WTC11 (cell line): Measurements from ENCODE around the gene NPAS3. TPM values are rescaled to one million over a fixed set of nuclear protein-coding genes. Genes with fewer than 3 reads are reported as not detected.

Experiments
- ATAC-seq: fragments of 200-7000 bp; cut with Tn5 transposase; 2 replicates; pipeline ENCODE4 v1.10.0; 2021; ENCODE audit warnings: mild to moderate bottlenecking, moderate library complexity
- CTCF ChIA-PET: fragments of 300-600 bp; sonication (Branson Sonifier 250); formaldehyde crosslinking; loops from one replicate; lab custom pipeline; 2021; ENCODE audit warnings: antibody characterized with exemption; lab: Charles Lee
- POLR2A ChIA-PET: fragments of 350-600 bp; sonication (Branson Sonifier 250); formaldehyde crosslinking; loops from one replicate; lab custom pipeline; 2021; ENCODE audit warnings: antibody characterized with exemption; lab: Charles Lee
- DNase-seq: peaks from one replicate; pipeline ENCODE4 v3.0.0; 2021; ENCODE audit warnings: low spot score
- H3K27ac Mint-ChIP-seq: 2 replicates; pipeline ENCODE4 v1.8.0; 2021; ENCODE audit warnings: mixed read lengths
- H3K27me3 Mint-ChIP-seq: 2 replicates; pipeline ENCODE4 v1.8.0; 2021; ENCODE audit warnings: low read depth, mild to moderate bottlenecking, moderate library complexity, mixed read lengths
- H3K36me3 Mint-ChIP-seq: 2 replicates; pipeline ENCODE4 v1.8.0; 2021; ENCODE audit warnings: mixed read lengths
- H3K4me1 Mint-ChIP-seq: 2 replicates; pipeline ENCODE4 v1.8.0; 2022; ENCODE audit warnings: mixed read lengths
- H3K4me3 Mint-ChIP-seq: 2 replicates; pipeline ENCODE4 v1.8.0; 2021; ENCODE audit warnings: mild to moderate bottlenecking, moderate library complexity, mixed read lengths
- H3K9me3 Mint-ChIP-seq: 2 replicates; pipeline ENCODE4 v1.8.0; 2021; ENCODE audit warnings: mixed read lengths
- FOXK1 ChIP-seq: sonication (generic); formaldehyde crosslinking; IDR thresholded peaks from 2 replicates; pipeline ENCODE4 v1.8.0; 2022; ENCODE audit warnings: mild to moderate bottlenecking, moderate library complexity, missing genetic modification reagents
- HMGA2 ChIP-seq: fragments of 250-450 bp; sonication (Bioruptor Pico); IDR thresholded peaks from 2 replicates; pipeline ENCODE4 v1.4.0; 2021; ENCODE audit warnings: mild to moderate bottlenecking, moderate library complexity
- JAZF1 ChIP-seq: fragments of 250-450 bp; sonication (Bioruptor Pico); IDR thresholded peaks from 2 replicates; pipeline ENCODE4 v1.9.0; 2021; ENCODE audit warnings: moderate library complexity, mild to moderate bottlenecking, inconsistent platforms
- SP1 ChIP-seq: sonication (generic); formaldehyde crosslinking; conservative IDR thresholded peaks from 2 replicates; pipeline ENCODE4 v1.8.1; 2022; ENCODE audit warnings: missing genetic modification reagents
- TEAD1 ChIP-seq: sonication (generic); formaldehyde crosslinking; IDR thresholded peaks from 2 replicates; pipeline ENCODE4 v1.8.0; 2022; ENCODE audit warnings: mild to moderate bottlenecking, missing genetic modification reagents
- ZNF219 ChIP-seq: sonication (generic); formaldehyde crosslinking; IDR thresholded peaks from 2 replicates; pipeline ENCODE4 v1.8.0; 2023; ENCODE audit warnings: missing genetic modification reagents, mild to moderate bottlenecking, borderline replicate concordance
- total RNA-seq: library from RNA; stranded (reverse); gene quantifications from 3 replicates; pipeline ENCODE4 v1.2.3, GENCODE V29; 2021
- TF ChIP-seq, protein P1 (sequence below): sonication (generic); formaldehyde crosslinking; IDR thresholded peaks from 2 replicates; pipeline ENCODE4 v1.8.0; 2023; ENCODE audit warnings: missing genetic modification reagents, mild to moderate bottlenecking, borderline replicate concordance
- TF ChIP-seq, protein P2 (sequence below): sonication (generic); formaldehyde crosslinking; IDR thresholded peaks from 2 replicates; pipeline ENCODE4 v1.8.0; 2022; ENCODE audit warnings: mild to moderate bottlenecking, missing genetic modification reagents
- TF ChIP-seq, protein P3 (sequence below): fragments of 250-450 bp; sonication (Bioruptor Pico); conservative IDR thresholded peaks from 2 replicates; pipeline ENCODE4 v1.9.0; 2021; ENCODE audit warnings: mild to moderate bottlenecking
- TF ChIP-seq, protein P4 (sequence below): sonication (generic); formaldehyde crosslinking; IDR thresholded peaks from 2 replicates; pipeline ENCODE4 v1.8.0; 2023; ENCODE audit warnings: mild to moderate bottlenecking, missing genetic modification reagents
- TF ChIP-seq, protein P5 (sequence below): sonication (generic); formaldehyde crosslinking; IDR thresholded peaks from 2 replicates; pipeline ENCODE4 v1.8.1; 2023; ENCODE audit warnings: mild to moderate bottlenecking, missing genetic modification reagents

NPAS3 gene
- total RNA-seq, 1 experiment from 2014 or later = 3.2 TPM

DNA sequence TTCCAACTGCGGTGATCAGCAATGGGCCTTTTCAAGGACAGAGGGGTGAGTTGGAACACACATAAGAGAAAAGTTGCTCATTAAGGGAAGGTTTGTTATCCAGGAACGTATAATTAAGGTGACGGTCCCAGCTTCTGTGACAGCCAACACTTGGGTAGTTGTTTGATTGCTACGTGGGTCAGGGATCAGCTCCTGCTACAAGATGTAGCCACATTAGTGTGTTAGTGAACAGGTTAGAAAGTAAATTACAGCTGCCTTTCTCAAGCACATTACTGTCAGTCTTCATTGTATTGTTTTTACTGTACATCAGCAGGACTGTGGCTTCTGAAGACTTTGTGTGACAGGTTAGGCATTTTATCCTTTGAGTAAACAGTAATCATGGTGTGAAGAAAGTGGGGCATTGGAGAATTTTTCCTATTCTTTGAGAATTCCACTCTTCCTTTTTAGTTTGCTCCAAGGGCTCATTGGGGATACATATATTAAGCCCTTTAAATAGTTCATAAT, 781.7 kb downstream of the NPAS3 start (continued):
- TF ChIP-seq, protein P1, sequence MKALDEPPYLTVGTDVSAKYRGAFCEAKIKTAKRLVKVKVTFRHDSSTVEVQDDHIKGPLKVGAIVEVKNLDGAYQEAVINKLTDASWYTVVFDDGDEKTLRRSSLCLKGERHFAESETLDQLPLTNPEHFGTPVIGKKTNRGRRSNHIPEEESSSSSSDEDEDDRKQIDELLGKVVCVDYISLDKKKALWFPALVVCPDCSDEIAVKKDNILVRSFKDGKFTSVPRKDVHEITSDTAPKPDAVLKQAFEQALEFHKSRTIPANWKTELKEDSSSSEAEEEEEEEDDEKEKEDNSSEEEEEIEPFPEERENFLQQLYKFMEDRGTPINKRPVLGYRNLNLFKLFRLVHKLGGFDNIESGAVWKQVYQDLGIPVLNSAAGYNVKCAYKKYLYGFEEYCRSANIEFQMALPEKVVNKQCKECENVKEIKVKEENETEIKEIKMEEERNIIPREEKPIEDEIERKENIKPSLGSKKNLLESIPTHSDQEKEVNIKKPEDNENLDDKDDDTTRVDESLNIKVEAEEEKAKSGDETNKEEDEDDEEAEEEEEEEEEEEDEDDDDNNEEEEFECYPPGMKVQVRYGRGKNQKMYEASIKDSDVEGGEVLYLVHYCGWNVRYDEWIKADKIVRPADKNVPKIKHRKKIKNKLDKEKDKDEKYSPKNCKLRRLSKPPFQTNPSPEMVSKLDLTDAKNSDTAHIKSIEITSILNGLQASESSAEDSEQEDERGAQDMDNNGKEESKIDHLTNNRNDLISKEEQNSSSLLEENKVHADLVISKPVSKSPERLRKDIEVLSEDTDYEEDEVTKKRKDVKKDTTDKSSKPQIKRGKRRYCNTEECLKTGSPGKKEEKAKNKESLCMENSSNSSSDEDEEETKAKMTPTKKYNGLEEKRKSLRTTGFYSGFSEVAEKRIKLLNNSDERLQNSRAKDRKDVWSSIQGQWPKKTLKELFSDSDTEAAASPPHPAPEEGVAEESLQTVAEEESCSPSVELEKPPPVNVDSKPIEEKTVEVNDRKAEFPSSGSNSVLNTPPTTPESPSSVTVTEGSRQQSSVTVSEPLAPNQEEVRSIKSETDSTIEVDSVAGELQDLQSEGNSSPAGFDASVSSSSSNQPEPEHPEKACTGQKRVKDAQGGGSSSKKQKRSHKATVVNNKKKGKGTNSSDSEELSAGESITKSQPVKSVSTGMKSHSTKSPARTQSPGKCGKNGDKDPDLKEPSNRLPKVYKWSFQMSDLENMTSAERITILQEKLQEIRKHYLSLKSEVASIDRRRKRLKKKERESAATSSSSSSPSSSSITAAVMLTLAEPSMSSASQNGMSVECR = no peak
- TF ChIP-seq TEAD1 (no peak), HMGA2 (CRISPR knock-in tag) (no peak)
- TF ChIP-seq, protein P2, sequence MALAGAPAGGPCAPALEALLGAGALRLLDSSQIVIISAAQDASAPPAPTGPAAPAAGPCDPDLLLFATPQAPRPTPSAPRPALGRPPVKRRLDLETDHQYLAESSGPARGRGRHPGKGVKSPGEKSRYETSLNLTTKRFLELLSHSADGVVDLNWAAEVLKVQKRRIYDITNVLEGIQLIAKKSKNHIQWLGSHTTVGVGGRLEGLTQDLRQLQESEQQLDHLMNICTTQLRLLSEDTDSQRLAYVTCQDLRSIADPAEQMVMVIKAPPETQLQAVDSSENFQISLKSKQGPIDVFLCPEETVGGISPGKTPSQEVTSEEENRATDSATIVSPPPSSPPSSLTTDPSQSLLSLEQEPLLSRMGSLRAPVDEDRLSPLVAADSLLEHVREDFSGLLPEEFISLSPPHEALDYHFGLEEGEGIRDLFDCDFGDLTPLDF (CRISPR knock-in tag) = no peak
- TF ChIP-seq, protein P3, sequence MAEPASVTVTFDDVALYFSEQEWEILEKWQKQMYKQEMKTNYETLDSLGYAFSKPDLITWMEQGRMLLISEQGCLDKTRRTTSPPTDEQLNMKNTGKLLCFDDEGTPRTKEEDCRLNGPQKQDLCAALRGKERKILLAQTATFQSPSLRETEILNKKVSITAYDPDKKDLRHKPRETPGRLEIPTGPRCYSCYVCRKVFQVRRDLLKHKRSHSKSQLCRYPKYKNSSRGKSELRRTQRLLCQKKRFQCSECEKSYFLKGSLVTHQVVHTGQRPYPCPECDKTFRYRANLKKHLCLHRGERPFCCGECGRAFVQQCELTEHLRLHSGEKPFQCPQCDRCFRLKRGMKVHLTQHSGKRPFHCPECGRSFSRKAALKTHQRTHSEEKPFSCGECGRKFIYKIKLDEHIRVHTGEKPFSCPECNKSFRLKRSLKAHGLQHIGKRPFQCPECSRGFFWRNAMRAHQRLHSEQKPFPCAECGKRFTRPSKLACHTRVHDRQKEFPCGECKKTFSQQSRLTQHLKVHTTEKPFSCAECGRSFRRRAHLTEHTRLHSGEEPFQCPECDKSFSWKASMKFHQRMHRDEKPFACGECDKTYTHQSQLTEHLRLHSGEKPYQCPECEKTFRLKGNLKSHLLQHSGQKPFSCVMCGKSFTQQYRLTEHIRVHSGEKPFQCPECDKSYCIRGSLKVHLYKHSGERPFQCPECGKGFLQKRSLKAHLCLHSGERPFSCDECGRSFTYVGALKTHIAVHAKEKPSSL (CRISPR knock-in tag) = no peak

DNA sequence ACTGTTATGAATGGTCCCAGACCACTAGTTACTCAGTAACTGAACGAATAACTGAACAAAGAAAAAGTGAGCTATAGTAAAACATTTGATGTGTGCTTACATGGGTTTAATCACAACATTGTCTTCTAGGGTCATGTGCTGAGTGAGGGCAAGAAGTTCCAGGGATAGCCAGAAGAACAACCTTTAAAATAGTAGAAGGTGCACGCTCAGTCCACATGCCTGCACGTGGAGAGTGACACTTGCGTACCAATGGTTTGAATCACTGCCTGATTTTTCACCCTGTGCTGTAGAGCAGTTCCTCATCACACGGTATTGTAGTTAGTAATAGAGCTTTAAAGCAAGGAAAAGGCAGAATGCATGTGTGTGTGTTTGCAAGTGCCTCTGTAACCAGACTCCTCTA, 788.0 kb downstream of the NPAS3 start:
- no peak for DNase-seq
- Mint-ChIP-seq H3K27ac (no peak overlapping the region), H3K36me3 (no peaks in the 10 kb centered on the region), H3K27me3 (no peaks in the 10 kb centered on the region), H3K4me3 (no peak overlapping the region), H3K9me3 (no peaks in the 10 kb centered on the region), H3K4me1 (peaks cover 3% of the 10 kb centered on the region; the same call in 1 of the 2 replicates)
- TF ChIP-seq JAZF1 (CRISPR knock-in tag) (no peak), SP1 (CRISPR knock-in tag) (no peak), FOXK1 (CRISPR knock-in tag) (no peak), ZNF219 (CRISPR knock-in tag) (no peak)
- TF ChIP-seq, protein P4, sequence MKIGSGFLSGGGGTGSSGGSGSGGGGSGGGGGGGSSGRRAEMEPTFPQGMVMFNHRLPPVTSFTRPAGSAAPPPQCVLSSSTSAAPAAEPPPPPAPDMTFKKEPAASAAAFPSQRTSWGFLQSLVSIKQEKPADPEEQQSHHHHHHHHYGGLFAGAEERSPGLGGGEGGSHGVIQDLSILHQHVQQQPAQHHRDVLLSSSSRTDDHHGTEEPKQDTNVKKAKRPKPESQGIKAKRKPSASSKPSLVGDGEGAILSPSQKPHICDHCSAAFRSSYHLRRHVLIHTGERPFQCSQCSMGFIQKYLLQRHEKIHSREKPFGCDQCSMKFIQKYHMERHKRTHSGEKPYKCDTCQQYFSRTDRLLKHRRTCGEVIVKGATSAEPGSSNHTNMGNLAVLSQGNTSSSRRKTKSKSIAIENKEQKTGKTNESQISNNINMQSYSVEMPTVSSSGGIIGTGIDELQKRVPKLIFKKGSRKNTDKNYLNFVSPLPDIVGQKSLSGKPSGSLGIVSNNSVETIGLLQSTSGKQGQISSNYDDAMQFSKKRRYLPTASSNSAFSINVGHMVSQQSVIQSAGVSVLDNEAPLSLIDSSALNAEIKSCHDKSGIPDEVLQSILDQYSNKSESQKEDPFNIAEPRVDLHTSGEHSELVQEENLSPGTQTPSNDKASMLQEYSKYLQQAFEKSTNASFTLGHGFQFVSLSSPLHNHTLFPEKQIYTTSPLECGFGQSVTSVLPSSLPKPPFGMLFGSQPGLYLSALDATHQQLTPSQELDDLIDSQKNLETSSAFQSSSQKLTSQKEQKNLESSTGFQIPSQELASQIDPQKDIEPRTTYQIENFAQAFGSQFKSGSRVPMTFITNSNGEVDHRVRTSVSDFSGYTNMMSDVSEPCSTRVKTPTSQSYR (CRISPR knock-in tag) = no peak
- TF ChIP-seq, protein P5, sequence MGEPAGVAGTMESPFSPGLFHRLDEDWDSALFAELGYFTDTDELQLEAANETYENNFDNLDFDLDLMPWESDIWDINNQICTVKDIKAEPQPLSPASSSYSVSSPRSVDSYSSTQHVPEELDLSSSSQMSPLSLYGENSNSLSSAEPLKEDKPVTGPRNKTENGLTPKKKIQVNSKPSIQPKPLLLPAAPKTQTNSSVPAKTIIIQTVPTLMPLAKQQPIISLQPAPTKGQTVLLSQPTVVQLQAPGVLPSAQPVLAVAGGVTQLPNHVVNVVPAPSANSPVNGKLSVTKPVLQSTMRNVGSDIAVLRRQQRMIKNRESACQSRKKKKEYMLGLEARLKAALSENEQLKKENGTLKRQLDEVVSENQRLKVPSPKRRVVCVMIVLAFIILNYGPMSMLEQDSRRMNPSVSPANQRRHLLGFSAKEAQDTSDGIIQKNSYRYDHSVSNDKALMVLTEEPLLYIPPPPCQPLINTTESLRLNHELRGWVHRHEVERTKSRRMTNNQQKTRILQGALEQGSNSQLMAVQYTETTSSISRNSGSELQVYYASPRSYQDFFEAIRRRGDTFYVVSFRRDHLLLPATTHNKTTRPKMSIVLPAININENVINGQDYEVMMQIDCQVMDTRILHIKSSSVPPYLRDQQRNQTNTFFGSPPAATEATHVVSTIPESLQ (CRISPR knock-in tag) = no peak
- no peak for ATAC-seq
- ChIA-PET CTCF (no interaction called here), POLR2A (no interaction called here)
